Fibroblast of upper back skin (primary cell): ENCODE measurements around the gene C5AR2.
"Not testable (repeated sequence)": the region's sequence is repeated elsewhere in the genome, so short reads cannot be mapped to it uniquely, and the experiment has no call there.

Experiments
- DNase-seq: peaks from one replicate; pipeline ENCODE4 v3.0.0-alpha.2; 2013

Gene C5AR2

GRCh38 chr19:47365455-47365854 lies 33.5 kb downstream of the C5AR2 start:
- DNase-seq, result not testable (repeated sequence)

GRCh38 chr19:47370045-47370611 lies 38.2 kb downstream of the C5AR2 start:
- peak; percentile 80 for DNase-seq

GRCh38 chr19:47371261-47371660 lies 39.3 kb downstream of the C5AR2 start:
- DNase-seq, result no peak

- no peak for DNase-seq
Measured at GRCh38 chr19:47372603-47373002, 40.6 kb downstream of the C5AR2 start.

- DNase-seq, result no peak
Measured at GRCh38 chr19:47373246-47374240, 41.6 kb downstream of the C5AR2 start.

GRCh38 chr19:47374876-47375693 lies 43.1 kb downstream of the C5AR2 start:
- DNase-seq, result no peak

GRCh38 chr19:47375694-47376588 lies 44.0 kb downstream of the C5AR2 start:
- no peak for DNase-seq

GRCh38 chr19:47376589-47377144 lies 44.7 kb downstream of the C5AR2 start:
- DNase-seq, result no peak

GRCh38 chr19:47377208-47377701 lies 45.3 kb downstream of the C5AR2 start:
- DNase-seq, result no peak

GRCh38 chr19:47377801-47378200 lies 45.8 kb downstream of the C5AR2 start:
- DNase-seq, result no peak

DNA sequence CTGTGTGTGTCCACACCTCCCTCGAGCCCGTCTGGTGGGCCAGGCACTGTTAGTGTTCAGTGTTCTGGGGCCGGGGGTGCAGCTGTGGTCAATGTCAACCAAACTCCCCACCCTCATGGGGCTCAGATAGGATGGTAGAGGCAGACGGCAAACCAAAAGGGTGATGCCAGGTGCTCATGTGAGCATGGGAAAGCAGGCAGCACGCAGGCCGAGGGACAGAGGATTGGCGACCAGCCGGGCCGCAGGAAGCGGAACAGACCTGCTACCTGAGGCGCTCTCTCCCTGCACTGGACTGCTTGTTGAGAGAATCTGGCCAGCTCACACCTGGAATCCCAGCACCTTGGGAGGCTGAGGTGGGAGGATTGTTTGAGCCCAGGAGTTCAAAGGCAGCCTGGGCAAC lies 46.3 kb downstream of the C5AR2 start:
- DNase-seq, result no peak

GRCh38 chr19:47379381-47379938 lies 47.5 kb downstream of the C5AR2 start:
- no peak for DNase-seq

DNA sequence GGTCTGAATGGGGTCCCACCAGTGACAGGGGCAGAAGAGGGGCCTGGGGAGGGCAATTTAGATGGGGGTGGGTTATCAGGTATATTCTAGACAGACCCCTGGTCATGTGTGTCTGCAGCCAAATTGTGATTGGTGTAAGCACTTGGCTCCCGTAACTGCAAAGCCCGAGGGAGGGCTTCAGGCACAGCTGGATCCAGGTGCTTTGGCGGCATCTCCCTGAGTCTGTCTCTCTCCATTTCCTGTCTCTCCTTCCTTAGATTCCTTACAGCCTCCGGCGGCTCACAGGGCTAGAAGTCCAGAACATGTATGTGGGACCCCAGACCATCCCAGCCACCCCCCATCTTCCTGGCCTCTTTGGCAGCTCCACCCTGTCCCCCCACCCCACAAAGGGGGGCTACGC lies 48.6 kb downstream of the C5AR2 start:
- DNase-seq, result no peak

DNA sequence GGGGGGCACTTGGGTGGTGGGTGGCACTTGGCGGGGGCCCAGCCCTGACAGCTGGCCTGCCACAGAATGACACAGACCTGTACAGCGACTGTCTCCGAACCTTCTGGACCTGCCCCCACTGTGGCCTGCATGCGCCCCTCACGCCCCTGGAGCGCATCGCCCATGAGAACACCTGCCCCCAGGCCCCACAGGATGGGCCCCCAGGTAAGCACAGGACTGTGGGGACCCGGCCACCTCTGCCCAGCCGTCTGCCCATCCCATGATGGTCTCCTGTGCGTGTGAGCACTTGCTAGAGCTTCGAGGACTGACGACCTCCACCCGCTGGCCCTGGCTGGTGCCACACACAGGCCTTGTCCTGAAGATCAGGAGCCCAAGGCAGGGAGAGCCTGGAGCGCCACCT lies 49.1 kb downstream of the C5AR2 start:
- DNase-seq, result no peak

DNA sequence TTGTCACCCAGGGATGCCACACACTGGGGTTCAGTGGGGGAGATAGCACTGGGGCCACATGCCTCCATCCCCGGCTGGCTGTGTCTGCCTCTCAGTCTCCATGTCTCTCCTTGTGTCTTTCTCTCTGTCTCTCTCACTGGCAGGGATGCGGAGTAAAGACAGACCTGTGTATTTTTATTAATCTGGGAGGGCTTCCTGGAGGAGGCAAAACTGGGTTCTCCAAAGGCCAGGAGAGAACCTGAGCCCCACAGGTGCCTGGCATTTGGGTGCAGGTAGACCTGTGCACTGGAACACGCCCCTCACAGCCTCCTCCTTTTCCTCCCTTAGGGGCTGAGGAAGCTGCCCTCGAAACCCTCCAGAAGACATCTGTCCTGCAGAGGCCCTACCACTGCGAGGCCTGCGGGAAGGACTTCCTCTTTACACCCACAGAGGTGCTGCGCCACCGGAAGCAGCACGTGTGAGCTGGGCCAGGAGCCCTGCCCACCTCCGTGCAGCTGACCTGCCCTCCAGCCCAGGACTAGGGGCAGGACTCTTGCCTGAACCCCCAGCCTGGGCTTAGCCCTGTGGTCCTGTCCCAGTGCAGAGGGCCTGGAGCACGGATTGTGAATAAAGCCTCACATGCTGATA lies 49.8 kb downstream of the C5AR2 start:
- no peak for DNase-seq

GRCh38 chr19:47383890-47384289 lies 51.9 kb downstream of the C5AR2 start:
- not testable (repeated sequence) for DNase-seq

DNA sequence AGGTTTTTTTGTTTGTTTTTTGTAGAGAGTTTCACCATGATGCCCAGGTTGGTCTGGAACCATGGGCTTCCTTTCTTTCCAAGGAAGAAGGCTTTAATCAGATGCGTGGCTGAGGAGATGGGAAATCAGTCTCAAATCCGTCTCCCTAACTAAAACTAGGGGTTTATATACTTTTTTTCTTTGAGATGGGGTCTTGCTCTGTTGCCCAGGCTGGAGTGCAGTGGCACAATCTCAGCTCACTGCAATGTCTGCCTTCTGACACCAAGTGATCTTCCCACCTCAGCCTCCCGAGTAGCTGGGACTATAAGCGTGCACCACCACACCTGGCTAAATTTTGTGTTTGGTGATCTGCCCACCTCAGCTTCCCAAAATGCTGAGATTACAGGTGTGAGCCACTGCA lies 52.6 kb downstream of the C5AR2 start:
- DNase-seq, result not testable (repeated sequence)

- DNase-seq, result not testable (repeated sequence)
Measured at GRCh38 chr19:47386582-47386981, 54.6 kb downstream of the C5AR2 start.

GRCh38 chr19:47387623-47388022 lies 55.6 kb downstream of the C5AR2 start:
- DNase-seq, result not testable (repeated sequence)

DNA sequence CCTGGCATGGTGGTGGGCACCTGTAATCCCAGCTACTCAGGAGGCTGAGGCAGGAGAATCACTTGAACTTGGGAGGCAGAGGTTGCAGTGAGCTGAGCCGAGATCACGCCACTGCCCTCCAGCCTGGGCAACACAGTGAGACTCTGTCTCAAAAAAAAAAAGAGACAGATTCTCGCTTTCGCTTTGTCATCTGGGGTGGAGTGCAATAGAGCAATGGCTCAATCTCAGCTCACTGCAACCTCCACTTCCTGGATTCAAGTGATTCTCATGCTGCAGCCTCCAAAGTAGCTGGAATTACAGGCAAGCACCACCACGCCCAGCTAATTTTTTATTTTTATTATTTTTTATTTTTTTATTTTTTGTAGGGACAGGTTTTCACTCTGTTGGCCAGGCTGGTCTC lies 56.7 kb downstream of the C5AR2 start:
- DNase-seq, result not testable (repeated sequence)

DNA sequence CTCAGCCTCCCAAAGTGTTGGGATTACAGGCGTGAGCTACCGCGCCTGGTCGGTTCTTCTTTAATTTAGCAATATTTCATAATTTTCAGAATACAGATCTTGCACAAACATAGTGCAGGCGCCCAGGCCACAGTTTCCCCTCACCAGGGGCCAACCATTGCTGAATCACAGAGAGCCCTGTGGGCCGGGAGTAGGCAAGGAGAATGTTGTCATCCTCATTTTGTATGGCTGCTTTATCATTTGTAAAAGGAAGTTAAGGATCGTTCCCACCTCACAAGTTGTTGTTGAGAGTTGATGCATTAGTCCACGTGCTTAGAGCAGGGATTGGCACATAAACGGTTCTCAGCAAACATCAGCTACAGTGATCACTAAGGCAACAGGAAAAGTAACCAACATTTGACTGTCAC lies 57.2 kb downstream of the C5AR2 start:
- DNase-seq, result no peak
